ENCODE measurements around the gene SMIM24. TPM values are rescaled to one million over a fixed set of nuclear protein-coding genes. Genes with fewer than 3 reads are reported as not detected.
A peak's percentile ranks its signal among the peaks of the same experiment; 100 is the strongest.

Gene SMIM24
- total RNA-seq, 1 donor from 2014 or later = 1.7 TPM

DNA sequence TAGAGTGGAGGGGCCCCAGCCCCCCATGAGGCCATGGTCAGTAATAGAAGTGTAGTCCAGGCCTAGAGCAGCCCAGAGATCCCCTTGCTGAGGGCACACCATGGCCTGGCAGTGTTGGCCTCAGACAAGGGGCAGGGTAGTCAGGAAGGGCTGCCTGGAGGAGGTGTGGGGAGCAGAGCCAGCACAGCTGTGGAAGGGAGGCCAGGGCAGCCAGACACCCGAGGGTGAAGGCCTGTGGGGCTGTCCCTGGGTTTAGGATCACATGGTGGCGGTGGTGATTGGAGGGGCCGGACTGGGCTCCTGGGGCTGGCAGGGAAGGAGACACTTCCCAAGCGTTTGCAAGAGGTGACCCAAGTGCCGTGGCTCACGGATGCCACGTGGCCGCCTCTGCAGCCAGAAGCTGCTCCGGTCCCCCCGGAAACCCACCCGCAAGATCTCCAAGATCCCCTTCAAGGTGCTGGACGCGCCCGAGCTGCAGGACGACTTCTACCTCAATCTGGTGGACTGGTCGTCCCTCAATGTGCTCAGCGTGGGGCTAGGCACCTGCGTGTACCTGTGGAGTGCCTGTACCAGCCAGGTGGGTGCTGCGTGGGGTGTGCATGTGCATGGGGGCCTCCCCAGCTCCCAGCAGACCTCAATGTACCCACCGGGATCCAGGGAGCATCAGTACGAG lies 47.0 kb upstream of the SMIM24 start:
- Histone ChIP-seq H3K79me2 (ENCODE audit: low read depth) (no peaks in the 10 kb centered on the region), H3F3A (ENCODE audit: low read depth) (no peaks in the 10 kb centered on the region), H2AFZ (replicated peaks) (no peak overlapping the region), H4K20me1 (ENCODE audit: low read depth) (peaks cover 45% of the 10 kb centered on the region), H3K27ac (no peak overlapping the region), H3K9ac (no peak overlapping the region), H3K27me3 (no peaks in the 10 kb centered on the region), H3K4me2 (no peak overlapping the region), H3K4me1 (no peaks in the 10 kb centered on the region), H3K4me3 (no peak overlapping the region), H3K36me3 (no peaks in the 10 kb centered on the region), H3K9me3 (ENCODE audit: low read depth) (no peaks in the 10 kb centered on the region)
- Mint-ChIP-seq H3K9me3 (no peaks in the 10 kb centered on the region), H3K27ac (no peak overlapping the region), H3K4me1 (peaks cover 2% of the 10 kb centered on the region), H3K4me3 (no peak overlapping the region), H3K27me3 (ENCODE audit: insufficient read depth, low read depth) (no peaks in the 10 kb centered on the region), H3K36me3 (peaks cover 11% of the 10 kb centered on the region)
- TF ChIP-seq, protein P1, sequence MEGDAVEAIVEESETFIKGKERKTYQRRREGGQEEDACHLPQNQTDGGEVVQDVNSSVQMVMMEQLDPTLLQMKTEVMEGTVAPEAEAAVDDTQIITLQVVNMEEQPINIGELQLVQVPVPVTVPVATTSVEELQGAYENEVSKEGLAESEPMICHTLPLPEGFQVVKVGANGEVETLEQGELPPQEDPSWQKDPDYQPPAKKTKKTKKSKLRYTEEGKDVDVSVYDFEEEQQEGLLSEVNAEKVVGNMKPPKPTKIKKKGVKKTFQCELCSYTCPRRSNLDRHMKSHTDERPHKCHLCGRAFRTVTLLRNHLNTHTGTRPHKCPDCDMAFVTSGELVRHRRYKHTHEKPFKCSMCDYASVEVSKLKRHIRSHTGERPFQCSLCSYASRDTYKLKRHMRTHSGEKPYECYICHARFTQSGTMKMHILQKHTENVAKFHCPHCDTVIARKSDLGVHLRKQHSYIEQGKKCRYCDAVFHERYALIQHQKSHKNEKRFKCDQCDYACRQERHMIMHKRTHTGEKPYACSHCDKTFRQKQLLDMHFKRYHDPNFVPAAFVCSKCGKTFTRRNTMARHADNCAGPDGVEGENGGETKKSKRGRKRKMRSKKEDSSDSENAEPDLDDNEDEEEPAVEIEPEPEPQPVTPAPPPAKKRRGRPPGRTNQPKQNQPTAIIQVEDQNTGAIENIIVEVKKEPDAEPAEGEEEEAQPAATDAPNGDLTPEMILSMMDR (IDR thresholded peaks at IDR 0.05) = no peak
- TF ChIP-seq EZH2 (IDR thresholded peaks at IDR 0.05) (no peak), EZH2phosphoT487 (IDR thresholded peaks at IDR 0.05) (no peak)
- DNase-seq (ENCODE audit: low spot score) = no peak

DNA sequence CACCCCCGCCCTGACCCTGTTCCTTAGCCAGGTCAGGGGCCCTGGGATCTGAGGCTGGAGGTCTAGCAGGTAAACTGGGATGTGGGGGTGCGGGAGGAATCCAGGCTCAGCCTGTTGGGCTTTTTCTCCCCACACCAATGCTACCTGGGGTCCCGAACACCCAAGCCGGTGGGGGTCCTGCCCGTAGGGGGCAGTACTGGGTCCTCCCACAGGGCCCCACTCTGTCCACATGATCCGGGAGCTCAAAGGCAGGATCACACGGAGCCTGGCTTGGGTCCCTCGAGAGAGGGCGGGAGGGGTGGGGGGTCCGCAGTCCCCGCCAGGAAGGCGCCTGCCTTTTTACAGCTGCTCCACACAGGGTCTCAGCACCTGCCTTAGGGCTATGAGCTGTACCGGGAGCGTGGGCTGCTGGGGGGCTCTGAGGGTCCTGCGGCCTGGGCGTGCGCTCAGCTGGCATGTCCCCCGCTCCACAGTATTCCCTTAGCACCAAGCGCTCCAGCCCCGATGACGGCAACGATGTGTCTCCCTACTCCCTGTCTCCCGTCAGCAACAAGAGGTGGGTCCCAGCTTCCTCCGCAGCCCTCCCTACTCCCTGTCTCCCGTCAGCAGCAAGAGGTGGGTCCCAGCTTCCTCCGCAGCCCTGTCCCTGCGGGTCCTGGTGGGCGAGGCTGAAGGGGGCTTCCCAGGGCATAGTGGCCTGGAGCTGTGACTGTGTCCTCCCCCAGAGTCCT lies 46.3 kb upstream of the SMIM24 start:
- Histone ChIP-seq H3K4me3 (no peak overlapping the region), H3K4me1 (no peaks in the 10 kb centered on the region), H4K20me1 (ENCODE audit: low read depth) (peaks cover 52% of the 10 kb centered on the region), H3K9ac (no peak overlapping the region), H2AFZ (replicated peaks) (no peak overlapping the region), H3K36me3 (no peaks in the 10 kb centered on the region), H3K4me2 (no peak overlapping the region), H3K9me3 (ENCODE audit: low read depth) (no peaks in the 10 kb centered on the region), H3K27me3 (no peaks in the 10 kb centered on the region), H3F3A (ENCODE audit: low read depth) (no peaks in the 10 kb centered on the region), H3K79me2 (ENCODE audit: low read depth) (no peaks in the 10 kb centered on the region), H3K27ac (no peak overlapping the region)
- Mint-ChIP-seq H3K27me3 (ENCODE audit: insufficient read depth, low read depth) (no peaks in the 10 kb centered on the region), H3K36me3 (peaks cover 13% of the 10 kb centered on the region), H3K4me1 (peaks cover 2% of the 10 kb centered on the region), H3K4me3 (no peak overlapping the region), H3K27ac (no peak overlapping the region), H3K9me3 (no peaks in the 10 kb centered on the region)
- TF ChIP-seq, protein P1 (IDR thresholded peaks at IDR 0.05) = peak; percentile 34
- TF ChIP-seq EZH2 (IDR thresholded peaks at IDR 0.05) (no peak), EZH2phosphoT487 (IDR thresholded peaks at IDR 0.05) (no peak)
- no peak for DNase-seq (ENCODE audit: low spot score)

DNA sequence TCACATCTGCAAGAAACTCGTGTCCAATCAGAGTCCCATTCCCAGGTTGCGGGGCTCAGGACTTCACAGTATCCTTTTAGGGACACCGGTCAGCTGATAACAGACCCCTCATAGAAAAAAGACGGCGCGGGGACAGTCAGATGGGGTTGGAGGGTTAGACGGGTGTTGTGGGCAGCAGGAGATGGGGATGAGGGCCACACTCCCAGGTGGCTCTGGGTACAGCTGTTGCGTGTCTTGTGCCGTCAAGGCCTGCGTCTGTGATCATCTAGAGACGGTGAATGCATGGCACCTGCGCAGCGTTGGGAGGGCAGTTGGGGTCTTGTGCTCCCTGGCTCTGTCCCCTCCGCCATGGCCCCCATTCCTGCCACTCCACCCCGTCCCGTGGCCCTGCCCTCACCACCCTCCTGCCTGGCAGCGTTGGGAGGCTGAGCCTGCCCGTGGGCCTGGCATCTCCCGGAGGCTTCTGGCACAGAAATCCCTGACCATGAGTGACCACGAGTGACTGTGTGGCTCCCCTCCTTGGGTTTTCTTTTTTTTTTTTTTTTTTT lies 44.7 kb upstream of the SMIM24 start:
- peaks cover 2% of the 10 kb centered on the region for H3K4me1 Mint-ChIP-seq
- peaks cover 13% of the 10 kb centered on the region for H3K36me3 Mint-ChIP-seq
- no peak for DNase-seq (ENCODE audit: low spot score)
- no peak overlapping the region for H3K9ac ChIP-seq
- H3K4me3 Mint-ChIP-seq = peak overlapping the region; percentile 65
- H3K4me3 ChIP-seq = no peak overlapping the region
- no peak overlapping the region for H3K4me2 ChIP-seq
- H3K27me3 Mint-ChIP-seq (ENCODE audit: insufficient read depth, low read depth) = no peaks in the 10 kb centered on the region
- H3K79me2 ChIP-seq (ENCODE audit: low read depth) = peaks cover 15% of the 10 kb centered on the region
- H3K27ac Mint-ChIP-seq = peak overlapping the region; percentile 42
- no peaks in the 10 kb centered on the region for H3K27me3 ChIP-seq
- TF ChIP-seq EZH2 (IDR thresholded peaks at IDR 0.05) (no peak), EZH2phosphoT487 (IDR thresholded peaks at IDR 0.05) (no peak)
- TF ChIP-seq, protein P1 (IDR thresholded peaks at IDR 0.05) = no peak
- no peaks in the 10 kb centered on the region for H3K9me3 Mint-ChIP-seq
- no peaks in the 10 kb centered on the region for H3F3A ChIP-seq (ENCODE audit: low read depth)
- no peaks in the 10 kb centered on the region for H3K4me1 ChIP-seq
- H4K20me1 ChIP-seq (ENCODE audit: low read depth) = peaks cover 69% of the 10 kb centered on the region
- H3K9me3 ChIP-seq (ENCODE audit: low read depth) = no peaks in the 10 kb centered on the region
- no peaks in the 10 kb centered on the region for H3K36me3 ChIP-seq
- no peak overlapping the region for H3K27ac ChIP-seq
- no peak overlapping the region for H2AFZ ChIP-seq (replicated peaks)

Measured in neural progenitor cell (in vitro differentiated cells).